Cortex of kidney (tissue), 1 donor: ENCODE measurements around the gene UBLCP1.
"Not testable (repeated sequence)": the region's sequence is repeated elsewhere in the genome, so short reads cannot be mapped to it uniquely, and the experiment has no call there.

Source experiments
- DNase-seq: peaks from one replicate; lab custom pipeline; 2025; lab: John Stamatoyannopoulos, UW

The UBLCP1 gene

GRCh38 chr5:159252195-159252594 is 10.9 kb upstream of the UBLCP1 start:
- DNase-seq, result no peak

- DNase-seq, result no peak
Measured at GRCh38 chr5:159257007-159257406, 6.1 kb upstream of the UBLCP1 start.

GRCh38 chr5:159257629-159258283 is 5.3 kb upstream of the UBLCP1 start:
- no peak for DNase-seq

- no peak for DNase-seq
Measured at GRCh38 chr5:159258361-159258760, 4.7 kb upstream of the UBLCP1 start.

GRCh38 chr5:159260212-159260611 is 2.9 kb upstream of the UBLCP1 start:
- DNase-seq, result not testable (repeated sequence)

GRCh38 chr5:159262472-159262858 is 625 bp upstream of the UBLCP1 start:
- no peak for DNase-seq

GRCh38 chr5:159263569-159263905 is 447 bp downstream of the UBLCP1 start:
- DNase-seq, result no peak

GRCh38 chr5:159266764-159267163 is 3.7 kb downstream of the UBLCP1 start:
- not testable (repeated sequence) for DNase-seq

GRCh38 chr5:159269723-159270122 is 6.6 kb downstream of the UBLCP1 start:
- DNase-seq, result no peak

GRCh38 chr5:159273923-159274322 is 10.8 kb downstream of the UBLCP1 start:
- no peak for DNase-seq

- no peak for DNase-seq
Measured at GRCh38 chr5:159274676-159275075, 11.6 kb downstream of the UBLCP1 start.

- no peak for DNase-seq
Measured at GRCh38 chr5:159286420-159287035, 23.4 kb downstream of the UBLCP1 start.

GRCh38 chr5:159290741-159291140 is 27.7 kb downstream of the UBLCP1 start:
- no peak for DNase-seq

GRCh38 chr5:159294921-159295320 is 31.8 kb downstream of the UBLCP1 start:
- no peak for DNase-seq

- not testable (repeated sequence) for DNase-seq
Measured at GRCh38 chr5:159297300-159297699, 34.2 kb downstream of the UBLCP1 start.

- no peak for DNase-seq
Measured at GRCh38 chr5:159301466-159301865, 38.4 kb downstream of the UBLCP1 start.

GRCh38 chr5:159301929-159302860 is 39.1 kb downstream of the UBLCP1 start:
- DNase-seq, result not testable (repeated sequence)

- no peak for DNase-seq
Measured at GRCh38 chr5:159303286-159303685, 40.2 kb downstream of the UBLCP1 start.

- DNase-seq, result no peak
Measured at GRCh38 chr5:159304961-159305595, 42.0 kb downstream of the UBLCP1 start.

GRCh38 chr5:159309689-159310433 is 46.8 kb downstream of the UBLCP1 start:
- no peak for DNase-seq

GRCh38 chr5:159310511-159310910 is 47.4 kb downstream of the UBLCP1 start:
- no peak for DNase-seq

- DNase-seq, result no peak
Measured at GRCh38 chr5:159311063-159311462, 48.0 kb downstream of the UBLCP1 start.
